HG02981 (cell line): ENCODE measurements around the gene MATR3.
"Not testable (repeated sequence)": the region's sequence is repeated elsewhere in the genome, so short reads cannot be mapped to it uniquely, and the experiment has no call there.

ENCODE experiments used
- ATAC-seq: cut with Tn5 transposase; IDR thresholded peaks from one replicate; pipeline ENCODE4 v1.9.1; 2021; ENCODE audit warnings: mild to moderate bottlenecking, moderate library complexity; ENCODE audit not compliant: unreplicated experiment

The MATR3 gene

GRCh38 chr5:139293507-139294373, at the start of gene MATR3:
TSS of gene MATR3 (plus strand) at chr5:139293740. CDS start at chr5:139307416, 13,676 bp downstream.
- ATAC-seq, result peak; percentile 63

GRCh38 chr5:139245637-139246339, 47.8 kb upstream of the MATR3 start:
- no peak for ATAC-seq

- ATAC-seq, result no peak
Measured at GRCh38 chr5:139246394-139246793, 47.1 kb upstream of the MATR3 start.

- ATAC-seq, result no peak
Measured at GRCh38 chr5:139248826-139249453, 44.6 kb upstream of the MATR3 start.

- no peak for ATAC-seq
Measured at GRCh38 chr5:139251281-139251687, 42.3 kb upstream of the MATR3 start.

GRCh38 chr5:139251695-139252288, 41.7 kb upstream of the MATR3 start:
- ATAC-seq, result no peak

- ATAC-seq, result no peak
Measured at GRCh38 chr5:139253115-139253514, 40.4 kb upstream of the MATR3 start.

- ATAC-seq, result no peak
Measured at GRCh38 chr5:139256820-139257219, 36.7 kb upstream of the MATR3 start.

- no peak for ATAC-seq
Measured at GRCh38 chr5:139262059-139262741, 31.3 kb upstream of the MATR3 start.

GRCh38 chr5:139262742-139263445, 30.6 kb upstream of the MATR3 start:
- ATAC-seq, result peak; percentile 72

- ATAC-seq, result no peak
Measured at GRCh38 chr5:139263536-139263935, 30.0 kb upstream of the MATR3 start.

- ATAC-seq, result no peak
Measured at GRCh38 chr5:139263946-139264345, 29.6 kb upstream of the MATR3 start.

- ATAC-seq, result no peak
Measured at GRCh38 chr5:139265001-139265400, 28.5 kb upstream of the MATR3 start.

- no peak for ATAC-seq
Measured at GRCh38 chr5:139266236-139266635, 27.3 kb upstream of the MATR3 start.

GRCh38 chr5:139267481-139267880, 26.1 kb upstream of the MATR3 start:
- ATAC-seq, result no peak

- no peak for ATAC-seq
Measured at GRCh38 chr5:139268364-139269202, 25.0 kb upstream of the MATR3 start.

- not testable (repeated sequence) for ATAC-seq
Measured at GRCh38 chr5:139270718-139271117, 22.8 kb upstream of the MATR3 start.

GRCh38 chr5:139271201-139272027, 22.1 kb upstream of the MATR3 start:
- ATAC-seq, result no peak
